ENCODE data around the gene CTU2.

The CTU2 gene

GRCh38 chr16:88764080-88764479 lies 57.8 kb downstream of the CTU2 start:
- DNase-seq = no peak

- no peak for DNase-seq
These were observed 58.6 kb downstream of the CTU2 start for GRCh38 chr16:88764913-88765349.
